Stomach (tissue), 4 donors: ENCODE data around the gene SSH2.

ENCODE experiments used
- CTCF ChIP-seq, 7 experiments: fragments of 450-650 bp in 4 of 7; fragments of 200-600 bp in 3 of 7; sonication (generic) in 3 of 7; IDR thresholded peaks; one replicate each; pipeline ENCODE4 v1.5.1; 2016 to 2019; ENCODE audit warnings: antibody characterized with exemption in 7 of 7, control low read depth in 2 of 7, mild to moderate bottlenecking in 1 of 7
- EP300 ChIP-seq: sonication (generic); formaldehyde crosslinking; IDR thresholded peaks from one replicate; pipeline ENCODE4 v1.6.1; 2017; ENCODE audit warnings: antibody characterized with exemption

- no peak for TF ChIP-seq CTCF (IDR thresholded peaks at IDR 0.05)
- no peak for TF ChIP-seq EP300
Measured at GRCh38 chr17:29652976-29653375, 277.1 kb downstream of the SSH2 start.
